H1 (cell line): ENCODE measurements around the gene ANKH. TPM values are rescaled to one million over a fixed set of nuclear protein-coding genes. Genes with fewer than 3 reads are reported as not detected.

Source experiments
- CTCF ChIA-PET: fragments of 300-600 bp; sonication (Branson Sonifier 250); formaldehyde crosslinking; loops from one replicate; lab custom pipeline; 2021; ENCODE audit not compliant: partially characterized antibody; lab: Charles Lee
- POLR2A ChIA-PET: fragments of 300-600 bp; sonication (Branson Sonifier 250); formaldehyde crosslinking; loops from one replicate; lab custom pipeline; 2021; ENCODE audit warnings: inconsistent platforms; ENCODE audit not compliant: partially characterized antibody; lab: Charles Lee
- DNase-seq, 2 experiments: peaks; one replicate each; pipeline versions ENCODE4 v3.0.0 to v3.0.0-alpha.2; 2010 to 2022; ENCODE audit warnings: low spot score in 2 of 2, low read depth in 1 of 2, mixed read lengths in 1 of 2
- FAIRE-seq: peaks from 2 replicates; lab custom pipeline; 2011; peaks lifted over from hg19 to GRCh38; lab: Jason Lieb, UNC
- H2AFZ ChIP-seq: 2 replicates; pipeline ENCODE4 v1.8.1; 2012; ENCODE audit warnings: low read length, inconsistent platforms
- H2AK5ac ChIP-seq: 2 replicates; pipeline ENCODE4 v1.6.1; 2013; ENCODE audit warnings: low read depth, low read length
- H2BK120ac ChIP-seq: replicated peaks from 2 replicates; pipeline ENCODE3; 2013; ENCODE audit warnings: low read depth, low read length, inconsistent platforms
- H2BK12ac ChIP-seq: 2 replicates; pipeline ENCODE4 v1.6.1; 2013; ENCODE audit warnings: low read depth, low read length
- H2BK15ac ChIP-seq: 2 replicates; pipeline ENCODE4 v1.6.1; 2013; ENCODE audit warnings: low read length
- H2BK20ac ChIP-seq: 2 replicates; pipeline ENCODE4 v1.6.1; 2013; ENCODE audit warnings: low read length
- H2BK5ac ChIP-seq: 2 replicates; pipeline ENCODE4 v1.6.1; 2013; ENCODE audit warnings: low read depth, low read length
- H3K14ac ChIP-seq: 2 replicates; pipeline ENCODE4 v1.6.1; 2013; ENCODE audit warnings: inconsistent platforms; ENCODE audit not compliant: insufficient read length
- H3K18ac ChIP-seq: 2 replicates; pipeline ENCODE4 v1.6.1; 2013; ENCODE audit warnings: low read length; ENCODE audit errors: extremely low read depth
- H3K23ac ChIP-seq: 2 replicates; pipeline ENCODE4 v1.6.1; 2013; ENCODE audit warnings: inconsistent platforms; ENCODE audit not compliant: insufficient read length
- H3K23me2 ChIP-seq: 2 replicates; pipeline ENCODE4 v1.6.1; 2013; ENCODE audit warnings: low read depth, low read length
- H3K27ac ChIP-seq: 2 replicates; pipeline ENCODE4 v1.6.1; 2011; ENCODE audit warnings: low read depth, low read length, inconsistent platforms
- H3K27me3 ChIP-seq, 4 experiments: replicated peaks in 1 of 4; 1 replicate in 1 of 4; 2 replicates in 3 of 4; pipeline versions ENCODE4 v1.6.1 to v1.8.1; 2011 to 2013; ENCODE audit warnings: low read length in 3 of 4, mild to moderate bottlenecking in 3 of 4, inconsistent platforms in 2 of 4, mixed read lengths in 2 of 4, moderate library complexity in 1 of 4; ENCODE audit not compliant: control insufficient read depth in 3 of 4, insufficient read depth in 3 of 4; ENCODE audit errors: extremely low read depth in 1 of 4
- H3K36me3 ChIP-seq, 4 experiments: 2 replicates each; pipeline versions ENCODE4 v1.6.1 to v1.8.1; 2011 to 2013; ENCODE audit warnings: mild to moderate bottlenecking in 4 of 4, low read length in 3 of 4, moderate library complexity in 2 of 4, control low read depth in 1 of 4, inconsistent platforms in 1 of 4; ENCODE audit not compliant: insufficient read depth in 4 of 4, control insufficient read depth in 2 of 4
- H3K4ac ChIP-seq: replicated peaks from 2 replicates; pipeline ENCODE3; 2013; ENCODE audit warnings: low read length, low read depth, mixed read lengths, inconsistent platforms; ENCODE audit not compliant: insufficient read length
- H3K4me1 ChIP-seq, 4 experiments: replicated peaks in 1 of 4; 1 replicate in 1 of 4; 2 replicates in 3 of 4; pipeline versions ENCODE4 v1.6.1 to v1.8.1; 2011 to 2013; ENCODE audit warnings: low read length in 3 of 4, inconsistent platforms in 2 of 4, mixed read lengths in 1 of 4; ENCODE audit not compliant: insufficient read depth in 4 of 4, control insufficient read depth in 3 of 4
- H3K4me2 ChIP-seq, 2 experiments: 2 replicates each; pipeline versions ENCODE4 v1.6.1 to v1.8.1; 2011 to 2013; ENCODE audit warnings: low read depth in 2 of 2, low read length in 2 of 2, control low read depth in 1 of 2, inconsistent platforms in 1 of 2, mild to moderate bottlenecking in 1 of 2; ENCODE audit not compliant: insufficient read depth in 1 of 2
- H3K4me3 ChIP-seq, 4 experiments: fragments of 200-600, 300-600 bp in 1 of 4; sonication (generic), shearing (Covaris generic), sonication (Bioruptor Twin) in 1 of 4; 2 replicates each; pipeline versions ENCODE4 v1.5.1 to v1.8.1; 2011 to 2016; ENCODE audit warnings: low read length in 4 of 4, low read depth in 3 of 4, control low read depth in 2 of 4, inconsistent platforms in 2 of 4, mild to moderate bottlenecking in 2 of 4, mixed read lengths in 1 of 4, moderate library complexity in 1 of 4; ENCODE audit not compliant: insufficient read depth in 2 of 4; ENCODE audit errors: extremely low read depth in 1 of 4
- H3K56ac ChIP-seq: replicated peaks from 2 replicates; pipeline ENCODE3; 2013; ENCODE audit warnings: low read depth, mild to moderate bottlenecking, mixed read lengths, low read length, inconsistent platforms; ENCODE audit not compliant: insufficient read length
- H3K79me1 ChIP-seq: 2 replicates; pipeline ENCODE4 v1.6.1; 2013; ENCODE audit warnings: low read depth, low read length, control low read depth
- H3K79me2 ChIP-seq, 2 experiments: 2 replicates each; pipeline versions ENCODE4 v1.6.1 to v1.8.1; 2012 to 2013; ENCODE audit warnings: low read length in 2 of 2, mild to moderate bottlenecking in 2 of 2, inconsistent platforms in 1 of 2; ENCODE audit not compliant: insufficient read depth in 2 of 2, control insufficient read depth in 1 of 2
- H3K9ac ChIP-seq, 4 experiments: replicated peaks in 1 of 4; 1 replicate in 1 of 4; 2 replicates in 3 of 4; pipeline versions ENCODE4 v1.6.1 to v1.8.1; 2011 to 2013; ENCODE audit warnings: low read depth in 3 of 4, low read length in 3 of 4, control low read depth in 2 of 4, mild to moderate bottlenecking in 2 of 4, moderate library complexity in 2 of 4, inconsistent platforms in 1 of 4; ENCODE audit errors: extremely low read depth in 1 of 4
- H3K9me3 ChIP-seq, 2 experiments: 2 replicates each; pipeline versions ENCODE4 v1.6.1 to v1.8.1; 2012 to 2013; ENCODE audit warnings: mild to moderate bottlenecking in 2 of 2, moderate library complexity in 2 of 2, control low read depth in 1 of 2, inconsistent platforms in 1 of 2, low read depth in 1 of 2, low read length in 1 of 2, mixed read lengths in 1 of 2; ENCODE audit not compliant: insufficient read depth in 2 of 2
- H4K20me1 ChIP-seq, 2 experiments: replicated peaks in 1 of 2; 2 replicates each; pipeline versions ENCODE3 to v1.8.1; 2011 to 2013; ENCODE audit warnings: inconsistent platforms in 2 of 2, low read length in 2 of 2, mild to moderate bottlenecking in 1 of 2; ENCODE audit not compliant: insufficient read depth in 2 of 2, control insufficient read depth in 1 of 2
- H4K5ac ChIP-seq: 2 replicates; pipeline ENCODE4 v1.6.1; 2013; ENCODE audit warnings: low read length, low read depth, mixed read lengths, inconsistent platforms; ENCODE audit not compliant: insufficient read length
- H4K8ac ChIP-seq: 2 replicates; pipeline ENCODE4 v1.8.0; 2013; ENCODE audit warnings: mild to moderate bottlenecking, moderate library complexity, low read length, inconsistent platforms; ENCODE audit not compliant: insufficient read depth; ENCODE audit errors: extremely low read depth
- H4K91ac ChIP-seq: replicated peaks from 2 replicates; pipeline ENCODE3; 2013; ENCODE audit warnings: low read length, mixed read lengths, inconsistent platforms; ENCODE audit not compliant: insufficient read length
- BCL11A ChIP-seq, 2 experiments: IDR thresholded peaks; one replicate each; pipeline ENCODE4 v1.6.1; 2011; ENCODE audit warnings: low read depth in 2 of 2, low read length in 2 of 2, mild to moderate bottlenecking in 2 of 2
- CBX8 ChIP-seq: fragments of 300-800, 300-1000 bp; sonication (generic); IDR thresholded peaks from 2 replicates; pipeline ENCODE4 v1.7.1; 2016; ENCODE audit warnings: low read depth, low read length, borderline replicate concordance
- CTBP2 ChIP-seq: IDR thresholded peaks from 2 replicates; pipeline ENCODE4 v1.7.0; 2011; ENCODE audit warnings: borderline replicate concordance, mild to moderate bottlenecking, moderate library complexity, mixed read lengths, low read length; ENCODE audit not compliant: insufficient read depth, insufficient read length
- EP300 ChIP-seq, 2 experiments: IDR thresholded peaks; 1 replicate in 1 of 2; 2 replicates in 1 of 2; pipeline ENCODE4 v1.6.1; 2011 to 2012; ENCODE audit warnings: low read depth in 2 of 2, low read length in 2 of 2, mild to moderate bottlenecking in 2 of 2, borderline replicate concordance in 1 of 2, inconsistent platforms in 1 of 2, moderate library complexity in 1 of 2
- FOSL1 ChIP-seq: IDR thresholded peaks from 2 replicates; pipeline ENCODE4 v1.6.1; 2011; ENCODE audit warnings: mild to moderate bottlenecking, low read depth, low read length, moderate library complexity; ENCODE audit not compliant: insufficient read depth
- MAX ChIP-seq: IDR thresholded peaks from 2 replicates; pipeline ENCODE4 v1.6.1; 2012; ENCODE audit warnings: inconsistent platforms
- NANOG ChIP-seq: IDR thresholded peaks from 2 replicates; pipeline ENCODE4 v1.6.1; 2011; ENCODE audit warnings: low read length, low read depth, mild to moderate bottlenecking, inconsistent platforms; ENCODE audit not compliant: insufficient read depth, poor library complexity, severe bottlenecking
- SAP30 ChIP-seq: fragments of 300-600 bp; sonication (generic); IDR thresholded peaks from 2 replicates; pipeline ENCODE4 v1.7.1; 2012; ENCODE audit warnings: low read length, moderate library complexity, mild to moderate bottlenecking, inconsistent platforms; ENCODE audit not compliant: insufficient read depth, insufficient replicate concordance
- SP2 ChIP-seq: IDR thresholded peaks from 2 replicates; pipeline ENCODE4 v1.6.1; 2012; ENCODE audit warnings: mild to moderate bottlenecking, low read length, inconsistent platforms
- SP4 ChIP-seq: IDR thresholded peaks from 2 replicates; pipeline ENCODE4 v1.6.1; 2012; ENCODE audit warnings: low read length, inconsistent platforms
- USF2 ChIP-seq: IDR thresholded peaks from 2 replicates; pipeline ENCODE4 v1.6.1; 2011; ENCODE audit warnings: low read length, improper control_type of control experiment
- ZNF274 ChIP-seq: IDR thresholded peaks from 2 replicates; pipeline ENCODE4 v1.7.0; 2012; ENCODE audit warnings: low read length, borderline replicate concordance; ENCODE audit errors: extremely low read depth
- WGBS, 2 experiments: shearing (Covaris generic) in 1 of 2; methylation state at CpG; one replicate each; pipeline versions ENCODE4 v1.1.6 to v1.1.7; 2013 to 2015; ENCODE audit warnings: low lambda C conversion rate in 2 of 2, mixed read lengths in 2 of 2, inconsistent platforms in 1 of 2, low coverage in 1 of 2, missing lambda C conversion rate in 1 of 2; ENCODE audit not compliant: insufficient replicate concordance in 2 of 2, insufficient coverage in 1 of 2, insufficient read length in 1 of 2; ENCODE audit errors: extremely low coverage in 1 of 2, missing lambda C conversion rate in 1 of 2; 5-methylcytosine and 5-hydroxymethylcytosine counted together
- polyA plus RNA-seq, 7 experiments: library from polyadenylated mRNA; depleted of rRNA in 3 of 7; stranded (reverse) in 5 of 7; unstranded in 2 of 7; fragments of >200 nt in 5 of 7; fragments of 200-250 nt in 2 of 7; gene quantifications; 1 replicate in 5 of 7; 2 replicates in 1 of 7; 4 replicates in 1 of 7; pipeline versions ENCODE4 v1.2.1 to v1.2.3, GENCODE V29; 2011 to 2013; ENCODE audit warnings: missing spikeins in 2 of 7, mixed read lengths in 2 of 7
- total RNA-seq: library from RNA; stranded (reverse); fragmentation: NEBNext Ultra II Directional; extraction: Animal tissue kit (Norgen Biotek cat#: 25700); gene quantifications from 2 replicates; pipeline ENCODE4 v1.2.1, GENCODE V29; 2021

The ANKH gene
- total and polyA plus RNA-seq, 2 of the 8 experiments (the other 6 are each of a cell fraction or from before 2014, with no cell fraction given): 5.3 to 13.0 TPM

GRCh38 chr5:14793851-14794250, 77.7 kb downstream of the ANKH start:
- H3K9me3 ChIP-seq: no peaks in the 10 kb centered on the region
- H3K27me3 ChIP-seq: no peaks in the 10 kb centered on the region
- no peak overlapping the region for H2BK5ac ChIP-seq
- H4K8ac ChIP-seq: no peak overlapping the region
- no peak overlapping the region for H2BK15ac ChIP-seq
- WGBS, 2 experiments: 80% methylated on average over 5 of the region's 5 CpGs; no CpG with 5 or more reads in 1 of the 2 experiments
- no peak overlapping the region for H3K14ac ChIP-seq
- no peaks in the 10 kb centered on the region for H3K79me2 ChIP-seq
- no peak overlapping the region for H3K27ac ChIP-seq
- H3K4ac ChIP-seq: no peak overlapping the region
- no peak overlapping the region for H4K5ac ChIP-seq
- no peak overlapping the region for H2AK5ac ChIP-seq
- DNase-seq: no peak
- no peak overlapping the region for H3K18ac ChIP-seq
- POLR2A ChIA-PET: no interaction called here
- H3K23me2 ChIP-seq: no peaks in the 10 kb centered on the region
- no peak overlapping the region for H3K23ac ChIP-seq
- peaks cover 0 to 2% of the 10 kb centered on the region in 2 experiments for H4K20me1 ChIP-seq
- no peak for TF ChIP-seq SAP30
- no peak for TF ChIP-seq CTBP2
- no peak for TF ChIP-seq ZNF274
- TF ChIP-seq USF2: no peak
- TF ChIP-seq BCL11A (IDR thresholded peaks at IDR 0.05; ENCODE audit: low read depth in 2 of 2, low read length in 2 of 2): no peak
- no peak for TF ChIP-seq FOSL1
- TF ChIP-seq SP2: no peak
- TF ChIP-seq MAX: no peak
- no peak for TF ChIP-seq NANOG
- TF ChIP-seq CBX8: no peak
- TF ChIP-seq EP300 (IDR thresholded peaks at IDR 0.05; ENCODE audit: borderline replicate concordance in 1 of 2, low read depth in 2 of 2, low read length in 2 of 2): no peak
- no peak for TF ChIP-seq SP4
- CTCF ChIA-PET: interaction anchor here (1.2 to 1.7 kb wide), 4 partner anchors 68 to 122 kb away, joined by 3 to 4 read pairs (median 3); no protein-coding TSS in a partner anchor
- peaks cover 0 to 3% (median 0%) of the 10 kb centered on the region in 4 experiments; a peak in 2 of 7 replicates for H3K4me1 ChIP-seq
- H2BK12ac ChIP-seq: no peak overlapping the region
- no peak overlapping the region for H3K4me2 ChIP-seq
- FAIRE-seq: no peak
- H3K4me3 ChIP-seq: no peak overlapping the region
- no peak overlapping the region for H3K9ac ChIP-seq
- no peak overlapping the region for H2BK20ac ChIP-seq
- no peak overlapping the region for H2AFZ ChIP-seq
- H4K91ac ChIP-seq: no peak overlapping the region
- no peaks in the 10 kb centered on the region for H3K36me3 ChIP-seq
- H3K79me1 ChIP-seq: no peaks in the 10 kb centered on the region
- H3K56ac ChIP-seq: no peak overlapping the region
- no peak overlapping the region for H2BK120ac ChIP-seq
